Astrocyte of the hippocampus (primary cell): ENCODE measurements around the gene EEF1E1.
"Not testable (repeated sequence)": the region's sequence is repeated elsewhere in the genome, so short reads cannot be mapped to it uniquely, and the experiment has no call there.

Experiments
- DNase-seq: peaks from one replicate; pipeline ENCODE4 v3.0.0; 2011; ENCODE audit warnings: low read depth, low spot score

The EEF1E1 gene

GRCh38 chr6:8063761-8064637, 38.3 kb downstream of the EEF1E1 start, which contains the start of gene BLOC1S5:
BLOC1S5 (minus strand) TSS chr6:8064389; CDS start chr6:8064376, 13 bp downstream.
- DNase-seq: peak; percentile 98

DNA sequence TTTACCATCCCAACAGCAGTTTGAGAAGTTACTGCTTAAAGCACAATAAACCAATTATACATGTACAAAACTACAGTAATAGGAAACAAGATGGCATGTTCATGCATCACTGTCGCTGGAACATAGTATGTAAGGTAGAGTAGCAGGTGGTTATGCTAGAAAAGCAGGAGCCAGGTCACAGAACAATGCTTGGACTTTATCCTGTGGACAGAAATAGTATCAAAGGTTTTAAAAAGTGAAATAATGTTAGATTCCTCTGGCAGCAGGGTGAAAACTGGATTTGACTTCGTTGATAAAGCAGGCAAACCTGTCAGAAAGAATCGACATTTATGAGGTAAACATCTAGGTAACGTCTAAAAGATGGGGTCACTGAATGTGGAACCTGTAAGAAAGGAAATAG, 40.6 kb downstream of the EEF1E1 start:
- DNase-seq: no peak

- no peak for DNase-seq
These were observed 42.0 kb downstream of the EEF1E1 start for GRCh38 chr6:8060346-8060745.

GRCh38 chr6:8059129-8059528, 43.2 kb downstream of the EEF1E1 start:
- DNase-seq: peak; percentile 41

GRCh38 chr6:8057793-8058192, 44.6 kb downstream of the EEF1E1 start:
- DNase-seq: no peak

DNA sequence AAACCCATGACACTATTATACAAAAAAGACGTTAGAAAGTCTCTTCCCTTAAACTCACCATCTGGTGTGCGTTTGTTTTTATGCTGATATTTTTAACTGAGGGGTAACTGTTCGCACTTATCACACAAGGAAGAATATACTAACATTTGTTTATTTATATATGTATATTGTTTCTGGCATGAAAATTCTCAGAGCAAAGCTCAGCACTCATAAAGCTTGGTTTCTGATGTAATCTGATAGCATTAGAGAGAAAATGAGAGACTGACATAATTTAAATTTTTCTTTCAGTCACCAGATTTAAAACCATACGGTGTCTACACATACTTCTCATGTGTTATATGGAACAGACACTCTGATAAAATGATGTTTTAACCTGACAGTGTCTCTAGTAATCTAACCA, 45.1 kb downstream of the EEF1E1 start:
- no peak for DNase-seq

DNA sequence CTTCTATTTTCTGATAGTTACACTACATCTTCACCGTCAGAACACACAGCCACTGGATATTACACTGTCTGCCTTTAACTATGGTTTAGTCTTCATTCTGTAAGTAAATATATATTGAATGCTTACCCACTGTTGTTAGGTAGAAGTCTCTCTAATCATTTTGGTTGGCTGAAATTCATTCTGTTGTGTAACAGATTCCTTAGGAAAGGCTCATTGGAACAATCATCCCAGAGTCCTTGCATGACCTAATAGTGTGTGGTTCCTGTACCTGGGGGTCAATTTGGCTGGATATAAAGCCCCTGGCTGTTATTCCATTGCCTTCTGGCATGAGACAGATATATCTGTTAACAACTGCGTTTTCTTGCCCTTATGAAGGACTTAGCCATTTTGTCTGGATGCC, 48.1 kb downstream of the EEF1E1 start:
- peak; percentile 25 for DNase-seq

- peak; percentile 71 for DNase-seq
These were observed 54.6 kb downstream of the EEF1E1 start for GRCh38 chr6:8047541-8048292.

- not testable (repeated sequence) for DNase-seq
These were observed 56.6 kb downstream of the EEF1E1 start for GRCh38 chr6:8045769-8046168.

DNA sequence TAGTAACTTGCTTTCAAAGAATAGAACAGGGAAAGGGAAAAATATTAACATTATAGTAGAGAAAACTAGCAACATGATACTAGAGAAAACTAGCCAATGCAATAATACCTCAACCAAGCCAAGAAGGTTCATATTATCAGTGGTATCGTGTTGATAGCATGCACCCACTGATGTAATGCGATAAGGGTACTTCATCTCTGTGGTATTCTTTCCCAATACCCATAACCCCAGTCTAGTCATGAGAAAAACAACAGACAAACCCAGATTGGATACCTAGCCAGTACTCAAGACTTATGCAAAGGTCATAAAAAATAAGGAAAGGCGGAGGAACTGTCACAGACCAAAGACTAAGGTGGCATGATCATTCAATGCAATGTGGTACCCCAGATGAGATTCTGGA, 59.1 kb downstream of the EEF1E1 start:
- DNase-seq: no peak

- DNase-seq: no peak
These were observed 60.3 kb downstream of the EEF1E1 start for GRCh38 chr6:8041913-8042583.

DNA sequence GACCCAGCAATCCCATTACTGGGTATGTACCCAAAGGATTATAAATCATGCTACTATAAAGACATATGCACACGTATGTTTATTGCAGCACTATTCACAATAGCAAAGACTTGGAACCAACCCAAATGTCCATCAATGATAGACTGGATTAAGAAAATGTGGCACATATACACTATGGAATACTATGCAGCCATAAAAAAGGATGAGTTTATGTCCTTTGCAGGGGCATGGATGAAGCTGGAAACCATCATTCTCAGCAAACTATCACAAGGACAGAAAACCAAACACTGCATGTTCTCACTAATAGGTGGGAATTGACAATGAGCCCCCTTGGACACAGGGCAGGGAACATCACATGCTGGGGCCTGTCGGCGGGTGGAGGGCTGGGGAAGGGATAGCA, 68.2 kb downstream of the EEF1E1 start:
- not testable (repeated sequence) for DNase-seq

DNA sequence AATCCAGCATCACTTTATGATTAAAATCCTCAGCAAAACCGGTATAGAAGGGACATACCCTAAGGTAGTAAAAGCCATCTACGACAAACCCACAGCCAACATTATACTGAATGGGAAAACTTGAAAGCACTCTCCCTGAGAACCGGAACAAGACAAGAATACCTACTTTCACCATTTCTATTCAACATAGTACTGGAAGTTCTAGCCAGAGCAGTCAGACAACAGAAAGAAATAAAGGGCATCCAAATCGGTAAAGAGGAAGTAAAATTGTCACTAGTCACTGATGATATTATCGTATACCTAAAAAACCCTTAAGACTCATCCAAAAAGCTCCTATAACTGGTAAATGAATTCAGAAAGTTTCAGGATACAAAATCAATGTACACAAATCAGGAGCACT, 71.4 kb downstream of the EEF1E1 start:
- DNase-seq: no peak
